Measurements from ENCODE around the gene SOCS1.

GRCh38 chr16:11229432-11229831 lies 26.6 kb downstream of the SOCS1 start:
- TF ChIP-seq ZNF274 (IDR thresholded peaks at IDR 0.05; ENCODE audit: low read depth, low read length): no peak
- no peak for TF ChIP-seq YY1 (IDR thresholded peaks at IDR 0.05; ENCODE audit: insufficient read depth, insufficient read length)
- TF ChIP-seq SUZ12 (IDR thresholded peaks at IDR 0.05; ENCODE audit: extremely low read depth, insufficient read depth, insufficient read length): no peak
